IgD-negative memory B cell (primary cell): Measurements from ENCODE around the gene TAS1R1. TPM values are rescaled to one million over a fixed set of nuclear protein-coding genes. Genes with fewer than 3 reads are reported as not detected.
A peak's percentile ranks its signal among the peaks of the same experiment; 100 is the strongest.

Source experiments
- H3K27ac Mint-ChIP-seq, 3 donors: one replicate each; pipeline ENCODE4 v1.8.0; 2020 to 2022; ENCODE audit warnings: mild to moderate bottlenecking in 3 of 3, mixed read lengths in 3 of 3, moderate library complexity in 1 of 3
- H3K27me3 Mint-ChIP-seq: one replicate; pipeline ENCODE4 v1.8.0; 2021; ENCODE audit warnings: mixed read lengths
- H3K36me3 Mint-ChIP-seq: one replicate; pipeline ENCODE4 v1.8.0; 2020; ENCODE audit warnings: mild to moderate bottlenecking, mixed read lengths
- H3K4me1 Mint-ChIP-seq, 3 donors: one replicate each; pipeline ENCODE4 v1.8.0; 2020 to 2022; ENCODE audit warnings: mixed read lengths in 3 of 3, mild to moderate bottlenecking in 1 of 3
- H3K4me3 Mint-ChIP-seq, 4 donors: one replicate each; pipeline ENCODE4 v1.8.0; 2020 to 2022; ENCODE audit warnings: mild to moderate bottlenecking in 4 of 4, mixed read lengths in 4 of 4, moderate library complexity in 3 of 4
- H3K9me3 Mint-ChIP-seq, 3 donors: one replicate each; pipeline ENCODE4 v1.8.0; 2020 to 2021; ENCODE audit warnings: mixed read lengths in 3 of 3, mild to moderate bottlenecking in 1 of 3
- polyA plus RNA-seq: library from polyadenylated mRNA; unstranded; fragments of 300-500 nt; fragmentation: Illumina TruSeq; gene quantifications from one replicate; pipeline ENCODE4 v1.2.3, GENCODE V29; 2021

The TAS1R1 gene
- polyA plus RNA-seq, 1 donor from 2014 or later, result not detected

- no peaks in the 10 kb centered on the region for H3K36me3 Mint-ChIP-seq
- peaks cover 12 to 15% (median 15%) of the 10 kb centered on the region in 3 donors for H3K4me1 Mint-ChIP-seq
- H3K27me3 Mint-ChIP-seq, result no peaks in the 10 kb centered on the region
- no peaks in the 10 kb centered on the region for H3K9me3 Mint-ChIP-seq
- H3K4me3 Mint-ChIP-seq, result peak overlapping the region; percentile 74 to 91 (median 80)
- H3K27ac Mint-ChIP-seq, result peak overlapping the region in 2 of 3 donors; percentile 40 to 77
Measured at GRCh38 chr1:6614929-6615785, 60.0 kb downstream of the TAS1R1 start.

- Mint-ChIP-seq H3K36me3 (peaks cover 2% of the 10 kb centered on the region), H3K4me3 (peak overlapping the region in 1 of 4 donors; percentile 74), H3K27me3 (no peaks in the 10 kb centered on the region), H3K9me3 (no peaks in the 10 kb centered on the region), H3K4me1 (peaks cover 3 to 9% (median 4%) of the 10 kb centered on the region in 3 donors), H3K27ac (no peak overlapping the region)
Measured at GRCh38 chr1:6619045-6619444, 63.9 kb downstream of the TAS1R1 start.

DNA sequence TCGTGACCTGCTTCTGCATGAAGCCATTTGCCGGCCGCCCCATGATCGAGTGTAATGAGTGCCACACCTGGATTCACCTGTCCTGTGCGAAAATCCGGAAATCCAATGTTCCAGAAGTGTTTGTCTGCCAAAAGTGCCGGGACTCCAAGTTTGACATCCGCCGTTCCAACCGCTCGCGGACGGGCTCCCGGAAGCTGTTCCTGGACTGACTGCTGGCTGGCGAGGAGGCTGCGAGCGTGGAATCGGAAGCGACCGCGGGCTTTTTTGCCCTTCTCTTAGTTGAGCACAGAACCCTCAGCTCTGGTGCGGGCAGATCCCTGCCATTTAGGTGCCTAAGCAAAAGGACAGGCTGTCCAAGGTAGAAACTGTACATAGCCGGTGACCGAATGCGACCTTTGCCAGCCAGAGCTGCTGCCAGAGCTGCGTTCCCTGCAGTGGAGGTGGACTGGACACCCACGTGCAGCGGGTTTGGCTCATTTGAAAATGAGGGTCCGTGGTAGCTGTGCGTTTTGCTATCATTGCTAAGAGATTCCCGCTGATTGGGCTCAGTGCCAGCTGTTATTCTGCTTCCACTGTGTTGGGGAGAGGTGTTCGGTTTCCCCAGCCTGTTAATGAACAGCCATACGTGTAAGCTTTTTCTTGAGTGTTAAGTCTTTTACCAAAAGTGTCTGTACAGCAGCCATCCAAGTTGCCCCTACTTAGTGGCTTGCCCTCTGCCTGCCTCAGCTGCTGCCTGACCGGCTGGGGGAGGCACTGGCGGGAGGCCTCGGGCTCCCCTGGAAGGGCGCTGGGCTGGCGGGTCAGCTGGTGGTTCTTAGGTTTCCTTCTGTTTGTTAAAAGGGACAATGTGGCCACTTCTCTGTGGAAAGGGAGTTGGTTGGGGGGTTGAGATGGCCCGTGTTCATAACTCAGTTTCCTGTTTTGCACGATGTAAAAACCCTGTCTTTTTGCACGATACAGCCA, 66.6 kb downstream of the TAS1R1 start:
- peak overlapping the region in 1 of 3 donors; percentile 67 for H3K27ac Mint-ChIP-seq
- H3K36me3 Mint-ChIP-seq, result peaks cover 2% of the 10 kb centered on the region
- H3K9me3 Mint-ChIP-seq, result no peaks in the 10 kb centered on the region
- no peaks in the 10 kb centered on the region for H3K27me3 Mint-ChIP-seq
- peak overlapping the region in 1 of 4 donors; percentile 93 for H3K4me3 Mint-ChIP-seq
- H3K4me1 Mint-ChIP-seq, result peaks cover 5 to 13% (median 8%) of the 10 kb centered on the region in 3 donors

DNA sequence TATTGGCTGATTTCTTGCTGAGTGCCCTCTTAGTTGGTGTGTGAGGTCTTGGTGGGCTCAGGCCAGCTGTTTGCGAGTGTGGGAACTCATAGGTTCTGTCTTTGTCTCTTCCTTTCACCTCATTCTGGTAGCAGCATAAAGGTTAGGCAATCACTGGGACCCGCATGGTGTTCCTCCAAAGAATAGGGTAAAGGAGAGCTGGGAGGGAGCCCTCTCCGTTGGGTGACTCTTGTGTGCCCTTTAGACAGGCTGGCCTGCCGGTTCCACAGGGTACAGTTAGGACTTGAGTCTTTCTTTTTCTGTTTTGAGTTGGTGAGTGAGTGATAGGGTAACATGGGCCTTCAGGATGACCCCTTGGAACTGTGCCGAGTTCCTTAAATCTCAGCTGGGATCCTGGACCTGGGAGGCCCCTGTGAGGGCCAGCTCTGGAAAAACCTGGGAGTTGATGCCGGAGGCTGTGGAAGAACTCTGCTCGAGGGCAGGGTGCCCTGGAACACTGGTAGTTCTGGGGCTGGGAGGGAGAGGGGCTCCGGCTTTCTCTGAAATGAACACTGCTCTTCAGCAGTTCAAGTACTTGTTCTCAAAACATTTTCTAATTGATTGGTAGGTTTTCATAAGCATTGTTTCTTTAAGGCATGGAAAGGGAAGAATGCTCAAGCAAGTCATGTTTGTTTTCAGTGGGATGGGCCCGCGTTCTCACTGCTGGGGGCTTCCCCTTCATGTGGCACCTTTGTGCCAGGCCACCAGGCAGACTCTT, 67.5 kb downstream of the TAS1R1 start:
- Mint-ChIP-seq H3K27ac (peak overlapping the region in 1 of 3 donors; percentile 67), H3K4me1 (peaks cover 6 to 21% (median 13%) of the 10 kb centered on the region in 3 donors), H3K27me3 (no peaks in the 10 kb centered on the region), H3K9me3 (no peaks in the 10 kb centered on the region), H3K4me3 (peak overlapping the region in 1 of 4 donors; percentile 93), H3K36me3 (peaks cover 3% of the 10 kb centered on the region)

DNA sequence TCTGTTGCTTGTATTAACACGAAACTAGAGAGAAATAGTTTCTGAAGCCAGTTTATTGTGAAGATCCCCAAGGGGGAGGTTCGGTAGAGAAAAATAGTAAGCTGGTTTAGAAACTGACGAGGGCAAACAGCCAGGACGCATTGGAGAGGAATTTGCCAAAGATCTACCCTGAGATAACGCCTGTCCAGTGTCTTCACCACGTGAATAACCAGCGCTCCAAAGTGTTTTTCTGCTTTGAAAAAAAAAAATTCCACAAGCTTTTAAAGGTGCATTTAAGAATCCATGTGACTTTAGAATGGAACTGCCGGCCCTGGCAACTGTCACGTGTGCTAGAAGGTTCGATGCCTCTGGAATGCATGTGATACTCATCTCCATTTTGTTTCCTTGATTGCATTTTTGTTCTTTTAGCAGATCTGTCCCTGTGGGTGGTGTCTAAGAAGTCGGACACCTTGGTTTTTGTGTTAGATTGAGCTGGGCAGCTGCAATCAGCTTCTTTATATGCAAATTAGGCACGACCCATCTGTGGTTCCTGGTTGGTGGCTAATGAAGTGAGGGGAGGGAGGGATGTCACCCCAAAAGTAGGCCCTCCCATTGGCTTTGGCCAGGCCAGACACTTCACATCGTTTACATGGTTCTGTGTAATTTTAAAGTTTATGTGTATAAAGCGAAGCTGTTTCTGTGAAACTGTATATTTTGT, 68.3 kb downstream of the TAS1R1 start:
- H3K36me3 Mint-ChIP-seq, result peaks cover 3% of the 10 kb centered on the region
- peaks cover 6 to 25% (median 11%) of the 10 kb centered on the region in 3 donors for H3K4me1 Mint-ChIP-seq
- H3K4me3 Mint-ChIP-seq, result peak overlapping the region in 3 of 4 donors; percentile 44 to 93 (median 68)
- H3K27me3 Mint-ChIP-seq, result no peaks in the 10 kb centered on the region
- no peaks in the 10 kb centered on the region for H3K9me3 Mint-ChIP-seq
- peak overlapping the region in 1 of 3 donors; percentile 86 for H3K27ac Mint-ChIP-seq

DNA sequence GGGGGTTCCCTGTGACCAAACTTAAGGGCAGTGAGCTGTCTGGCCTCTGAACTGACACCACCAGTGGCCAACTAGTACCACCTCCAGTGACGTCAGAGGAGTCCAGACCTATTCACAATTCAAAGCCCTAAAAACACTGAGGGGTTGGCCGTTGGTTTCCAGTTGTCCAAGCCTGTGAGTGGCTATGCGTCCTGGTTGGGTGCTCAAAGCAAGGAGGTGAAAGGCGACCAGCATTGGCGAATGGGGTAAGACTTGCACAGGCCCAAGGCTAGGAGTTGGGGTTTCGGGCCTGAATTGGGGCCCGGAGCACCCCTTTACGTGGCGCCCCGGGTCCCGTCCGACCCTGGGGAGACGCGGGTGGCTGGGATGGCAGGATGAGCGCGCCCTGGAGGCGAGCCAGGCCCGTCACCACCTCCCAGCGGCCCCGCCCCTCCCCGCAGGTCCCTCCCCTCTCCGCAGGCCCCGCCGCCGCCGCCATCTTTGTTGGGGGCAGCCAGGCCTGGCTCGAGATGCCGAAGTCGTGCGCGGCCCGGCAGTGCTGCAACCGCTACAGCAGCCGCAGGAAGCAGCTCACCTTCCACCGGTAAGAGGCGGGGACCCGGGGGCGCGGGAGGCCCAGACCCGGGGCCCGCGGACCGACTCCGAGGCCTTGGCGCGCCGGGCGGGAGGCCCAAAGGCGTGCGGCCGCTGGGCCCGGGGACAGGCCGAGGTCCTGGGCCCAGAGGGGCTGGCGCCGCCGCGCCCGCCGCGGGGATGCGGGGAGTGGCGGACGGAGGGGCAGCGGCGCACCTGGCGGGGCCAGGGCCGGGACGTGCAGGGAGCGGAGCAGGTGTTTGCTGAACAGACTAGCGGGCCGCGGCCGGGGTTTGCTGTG, 69.8 kb downstream of the TAS1R1 start, which contains the start of gene THAP3:
TSS of gene THAP3 (plus strand) at position 159 of the 874 bp plus-strand sequence. CDS start at position 510, 351 bp downstream.
- Mint-ChIP-seq H3K27ac (peak within 1 kb of the TSS; percentile 68 to 86 (median 76)), H3K4me3 (peak within 1 kb of the TSS; percentile 85 to 93 (median 93)), H3K9me3 (no peaks in the 10 kb centered on the region), H3K36me3 (peaks cover 3% of the 10 kb centered on the region), H3K27me3 (no peaks in the 10 kb centered on the region), H3K4me1 (peaks cover 6 to 25% (median 11%) of the 10 kb centered on the region in 3 donors)

DNA sequence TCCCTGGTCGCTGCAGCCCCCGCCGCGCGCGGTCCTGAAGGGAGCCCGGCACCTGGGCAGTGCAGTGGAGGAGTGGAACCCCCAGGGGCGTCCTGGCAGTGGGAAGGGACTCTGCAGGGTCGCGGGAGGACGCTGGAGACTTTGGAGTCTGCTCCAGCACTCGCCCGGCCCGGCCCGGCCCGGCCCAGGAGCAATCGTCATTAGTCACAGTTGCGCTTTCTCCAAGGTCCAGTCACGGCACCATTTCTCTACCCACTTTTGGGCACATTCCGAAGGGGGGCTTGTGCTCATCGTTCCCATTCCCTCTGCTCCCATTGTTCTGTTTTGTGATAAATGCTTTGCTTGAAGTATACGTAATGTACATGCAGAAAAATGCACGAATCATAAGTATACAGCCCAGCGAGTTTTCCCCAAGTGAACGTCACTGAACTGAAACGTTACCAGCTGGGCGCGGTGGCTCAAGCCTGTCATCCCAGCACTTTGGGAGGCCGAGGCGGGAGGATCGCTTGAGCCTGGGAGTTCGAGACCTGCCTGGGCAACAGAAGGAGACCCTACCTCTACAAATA, 70.6 kb downstream of the TAS1R1 start:
- H3K4me3 Mint-ChIP-seq, result peak overlapping the region; percentile 85 to 93 (median 93)
- no peaks in the 10 kb centered on the region for H3K9me3 Mint-ChIP-seq

GRCh38 chr1:6627031-6627430, 71.9 kb downstream of the TAS1R1 start:
- Mint-ChIP-seq H3K27ac (peak overlapping the region in 1 of 3 donors; percentile 34), H3K36me3 (peaks cover 2% of the 10 kb centered on the region), H3K4me3 (peak overlapping the region; percentile 25 to 93 (median 93)), H3K9me3 (no peaks in the 10 kb centered on the region), H3K4me1 (peaks cover 6 to 25% (median 11%) of the 10 kb centered on the region in 3 donors), H3K27me3 (no peaks in the 10 kb centered on the region)

More for the DNA sequence above, 70.6 kb downstream of the TAS1R1 start:
- H3K36me3 Mint-ChIP-seq, result peaks cover 2% of the 10 kb centered on the region
- H3K27ac Mint-ChIP-seq, result peak overlapping the region; percentile 35 to 76 (median 57)
- no peaks in the 10 kb centered on the region for H3K27me3 Mint-ChIP-seq
- peaks cover 6 to 25% (median 11%) of the 10 kb centered on the region in 3 donors for H3K4me1 Mint-ChIP-seq

- Mint-ChIP-seq H3K27me3 (no peaks in the 10 kb centered on the region), H3K4me1 (peaks cover 6 to 25% (median 11%) of the 10 kb centered on the region in 3 donors), H3K9me3 (no peaks in the 10 kb centered on the region)
Measured at GRCh38 chr1:6627841-6628545, 72.9 kb downstream of the TAS1R1 start.

DNA sequence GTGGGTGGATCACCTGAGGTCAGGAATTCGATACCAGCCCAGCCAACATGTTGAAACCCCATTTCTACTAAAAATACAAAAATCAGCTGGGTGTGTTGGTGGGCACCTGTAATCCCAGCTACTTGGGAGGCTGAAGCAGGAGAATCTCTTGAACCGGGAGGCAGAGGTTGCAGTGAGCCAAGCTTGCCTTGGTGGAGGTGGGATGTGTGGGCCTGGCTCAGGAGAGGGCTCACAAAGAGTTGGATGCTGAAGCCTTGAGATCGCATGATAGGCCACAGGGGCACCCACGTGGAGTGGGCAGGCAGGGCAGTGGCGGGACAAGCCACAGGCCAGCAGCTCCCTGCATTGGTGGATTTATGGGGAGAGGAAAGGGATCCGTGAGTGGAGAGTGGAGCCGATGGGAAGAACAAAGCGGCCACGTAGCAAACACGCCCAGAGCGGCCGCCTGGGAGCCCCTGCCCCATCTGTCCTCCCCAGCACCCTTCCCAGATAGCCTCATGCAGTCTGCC, 73.9 kb downstream of the TAS1R1 start:
- H3K4me1 Mint-ChIP-seq, result peaks cover 6 to 22% (median 11%) of the 10 kb centered on the region in 3 donors
- H3K9me3 Mint-ChIP-seq, result no peaks in the 10 kb centered on the region
- H3K27ac Mint-ChIP-seq, result no peak overlapping the region
- peaks cover 4% of the 10 kb centered on the region for H3K36me3 Mint-ChIP-seq
- peak overlapping the region in 1 of 4 donors; percentile 32 for H3K4me3 Mint-ChIP-seq
- H3K27me3 Mint-ChIP-seq, result no peaks in the 10 kb centered on the region

More at GRCh38 chr1:6627841-6628545, 72.9 kb downstream of the TAS1R1 start:
- H3K36me3 Mint-ChIP-seq, result peaks cover 2% of the 10 kb centered on the region
- no peak overlapping the region for H3K27ac Mint-ChIP-seq
- H3K4me3 Mint-ChIP-seq, result peak overlapping the region in 3 of 4 donors; percentile 57 to 93 (median 60)
